Smooth muscle cell (in vitro differentiated cells): ENCODE data around the gene BICD2. TPM values are rescaled to one million over a fixed set of nuclear protein-coding genes. Genes with fewer than 3 reads are reported as not detected.
A peak's percentile ranks its signal among the peaks of the same experiment; 100 is the strongest.

Experiments used
- DNase-seq: peaks from one replicate; lab custom pipeline; 2025; ENCODE audit not compliant: unreplicated experiment; lab: John Stamatoyannopoulos, UW
- H2AFZ ChIP-seq: fragments of 200-600 bp; sonication (generic); 2 replicates; pipeline ENCODE4 v1.6.0; 2016; ENCODE audit warnings: antibody characterized with exemption, low read depth, mild to moderate bottlenecking
- H3F3A ChIP-seq: fragments of 200-600 bp; sonication (generic); 2 replicates; pipeline ENCODE4 v1.6.0; 2017; ENCODE audit warnings: antibody characterized with exemption, low read depth
- H3K27ac ChIP-seq: fragments of 200-600 bp; sonication (generic); 2 replicates; pipeline ENCODE4 v1.5.1; 2016; ENCODE audit warnings: low read depth, mild to moderate bottlenecking
- H3K27me3 ChIP-seq: fragments of 200-600 bp; sonication (generic); 2 replicates; pipeline ENCODE4 v1.6.1; 2016; ENCODE audit warnings: low read depth, mild to moderate bottlenecking
- H3K36me3 ChIP-seq: fragments of 200-600 bp; sonication (generic); 2 replicates; pipeline ENCODE4 v1.5.1; 2016; ENCODE audit warnings: low read depth
- H3K4me1 ChIP-seq: fragments of 200-600 bp; sonication (generic); 2 replicates; pipeline ENCODE4 v1.5.1; 2016; ENCODE audit warnings: low read depth
- H3K4me2 ChIP-seq: fragments of 200-600 bp; sonication (generic); 2 replicates; pipeline ENCODE4 v1.6.0; 2016; ENCODE audit warnings: mild to moderate bottlenecking
- H3K4me3 ChIP-seq: fragments of 200-600 bp; sonication (generic); 2 replicates; pipeline ENCODE4 v1.5.1; 2016; ENCODE audit warnings: mild to moderate bottlenecking
- H3K79me2 ChIP-seq: fragments of 200-600 bp; sonication (generic); 2 replicates; pipeline ENCODE4 v1.6.0; 2016; ENCODE audit warnings: low read depth, mild to moderate bottlenecking
- H3K9ac ChIP-seq: fragments of 200-600 bp; sonication (generic); 2 replicates; pipeline ENCODE4 v1.6.0; 2016; ENCODE audit warnings: low read depth
- H3K9me3 ChIP-seq: fragments of 200-600 bp; sonication (generic); replicated peaks from 2 replicates; pipeline ENCODE4 v1.5.1; 2016; ENCODE audit warnings: low read depth
- H4K20me1 ChIP-seq: fragments of 200-600 bp; sonication (generic); 2 replicates; pipeline ENCODE4 v1.6.0; 2016; ENCODE audit warnings: low read depth
- CTCF ChIP-seq: fragments of 200-600 bp; sonication (generic); IDR thresholded peaks from 2 replicates; pipeline ENCODE4 v1.5.1; 2017; ENCODE audit warnings: borderline replicate concordance, mild to moderate bottlenecking, antibody characterized with exemption; ENCODE audit not compliant: insufficient read depth, poor library complexity, severe bottlenecking
- WGBS: methylation state at CpG from one replicate; pipeline ENCODE4 v1.1.7; 2016; ENCODE audit warnings: low lambda C conversion rate; 5-methylcytosine and 5-hydroxymethylcytosine counted together
- polyA plus RNA-seq: library from polyadenylated mRNA; unstranded; fragments of >200 nt; fragmentation: Nextera tagmentation; extraction: Ambion mirVana; gene quantifications from 2 replicates; pipeline ENCODE4 v1.2.1, GENCODE V29; 2016
- total RNA-seq: library from RNA; depleted of rRNA; stranded (reverse); fragments of >200 nt; gene quantifications from 2 replicates; pipeline ENCODE4 v1.2.3, GENCODE V29; 2014

Gene BICD2
- total and polyA plus RNA-seq, 2 experiments from 2014 or later, result 28.1 to 29.1 TPM

- H3K4me3 ChIP-seq, result no peak overlapping the region
- no peaks in the 10 kb centered on the region for H3K79me2 ChIP-seq
- H3F3A ChIP-seq, result no peaks in the 10 kb centered on the region
- H3K27me3 ChIP-seq, result no peaks in the 10 kb centered on the region
- H3K4me1 ChIP-seq, result no peaks in the 10 kb centered on the region
- no peak for TF ChIP-seq CTCF
- H3K9me3 ChIP-seq, result no peaks in the 10 kb centered on the region
- no peak overlapping the region for H3K4me2 ChIP-seq
- no peaks in the 10 kb centered on the region for H3K36me3 ChIP-seq
- H2AFZ ChIP-seq, result no peak overlapping the region
- H3K9ac ChIP-seq, result no peak overlapping the region
- WGBS, result 100% methylated on average over 3 of the region's 3 CpGs
- no peak overlapping the region for H3K27ac ChIP-seq
- peaks cover 11% of the 10 kb centered on the region for H4K20me1 ChIP-seq
- no peak for DNase-seq
Measured at GRCh38 chr9:92709954-92710353, 54.7 kb downstream of the BICD2 start.

GRCh38 chr9:92709240-92709639 lies 55.4 kb downstream of the BICD2 start:
- H3K36me3 ChIP-seq, result no peaks in the 10 kb centered on the region
- H3K79me2 ChIP-seq, result no peaks in the 10 kb centered on the region
- TF ChIP-seq CTCF, result no peak
- DNase-seq, result no peak
- H3K4me1 ChIP-seq, result no peaks in the 10 kb centered on the region
- H2AFZ ChIP-seq, result no peak overlapping the region
- peaks cover 4% of the 10 kb centered on the region for H4K20me1 ChIP-seq
- no peak overlapping the region for H3K9ac ChIP-seq
- H3K4me3 ChIP-seq, result no peak overlapping the region
- H3K4me2 ChIP-seq, result no peak overlapping the region
- no peaks in the 10 kb centered on the region for H3K27me3 ChIP-seq
- no peak overlapping the region for H3K27ac ChIP-seq
- H3F3A ChIP-seq, result no peaks in the 10 kb centered on the region
- H3K9me3 ChIP-seq, result no peaks in the 10 kb centered on the region

- H3K36me3 ChIP-seq, result no peaks in the 10 kb centered on the region
- H3K4me2 ChIP-seq, result no peak overlapping the region
- DNase-seq, result no peak
- H3F3A ChIP-seq, result no peaks in the 10 kb centered on the region
- H3K9me3 ChIP-seq, result no peaks in the 10 kb centered on the region
- H3K27me3 ChIP-seq, result no peaks in the 10 kb centered on the region
- H3K79me2 ChIP-seq, result no peaks in the 10 kb centered on the region
- H3K27ac ChIP-seq, result peak overlapping the region; percentile 19
- H4K20me1 ChIP-seq, result no peaks in the 10 kb centered on the region
- no peak for TF ChIP-seq CTCF
- H3K9ac ChIP-seq, result no peak overlapping the region
- H3K4me3 ChIP-seq, result no peak overlapping the region
- no peak overlapping the region for H2AFZ ChIP-seq
- no peaks in the 10 kb centered on the region for H3K4me1 ChIP-seq
Measured at GRCh38 chr9:92707530-92707929, 57.1 kb downstream of the BICD2 start.

- no peak overlapping the region for H2AFZ ChIP-seq
- 62% methylated on average over 3 of the region's 3 CpGs for WGBS
- no peaks in the 10 kb centered on the region for H3K27me3 ChIP-seq
- H3K36me3 ChIP-seq, result no peaks in the 10 kb centered on the region
- H4K20me1 ChIP-seq, result no peaks in the 10 kb centered on the region
- H3K4me2 ChIP-seq, result no peak overlapping the region
- H3K27ac ChIP-seq, result peak overlapping the region; percentile 61
- no peak overlapping the region for H3K4me3 ChIP-seq
- H3K4me1 ChIP-seq, result no peaks in the 10 kb centered on the region
- H3K79me2 ChIP-seq, result no peaks in the 10 kb centered on the region
- no peaks in the 10 kb centered on the region for H3K9me3 ChIP-seq
- peak; percentile 37 for TF ChIP-seq CTCF
- no peaks in the 10 kb centered on the region for H3F3A ChIP-seq
- peak overlapping the region; percentile 8 for H3K9ac ChIP-seq
- no peak for DNase-seq
Measured at GRCh38 chr9:92706218-92706940, 58.3 kb downstream of the BICD2 start.
